H9 (cell line): ENCODE measurements around the gene RLN3. TPM values are rescaled to one million over a fixed set of nuclear protein-coding genes. Genes with fewer than 3 reads are reported as not detected.

Experiments used
- DNase-seq: peaks from one replicate; pipeline ENCODE4 v3.0.0-alpha.2; 2017
- H2AFZ ChIP-seq: one replicate; pipeline ENCODE4 v1.6.1; 2013; ENCODE audit warnings: mild to moderate bottlenecking, low read length, control low read depth, moderate library complexity
- H2AK5ac ChIP-seq: 2 replicates; pipeline ENCODE4 v1.6.1; 2013; ENCODE audit warnings: low read length, control low read depth, mixed read lengths; ENCODE audit not compliant: insufficient read length
- H2BK120ac ChIP-seq: one replicate; pipeline ENCODE4 v1.6.1; 2013; ENCODE audit warnings: low read depth, mild to moderate bottlenecking, low read length, control low read depth, inconsistent platforms; ENCODE audit not compliant: poor library complexity, severe bottlenecking
- H2BK12ac ChIP-seq: 2 replicates; pipeline ENCODE4 v1.6.1; 2013; ENCODE audit warnings: low read length, control low read depth, mixed read lengths, low read depth; ENCODE audit not compliant: insufficient read length
- H2BK15ac ChIP-seq: 2 replicates; pipeline ENCODE4 v1.6.1; 2013; ENCODE audit warnings: low read depth, low read length, control low read depth
- H2BK20ac ChIP-seq: one replicate; pipeline ENCODE4 v1.6.1; 2013; ENCODE audit warnings: low read depth, mild to moderate bottlenecking, low read length, control low read depth, inconsistent platforms; ENCODE audit not compliant: poor library complexity, severe bottlenecking
- H2BK5ac ChIP-seq: 2 replicates; pipeline ENCODE4 v1.6.1; 2013; ENCODE audit warnings: low read length, control low read depth, mixed read lengths; ENCODE audit not compliant: insufficient read length
- H3K14ac ChIP-seq: 2 replicates; pipeline ENCODE4 v1.6.1; 2013; ENCODE audit warnings: low read length, control low read depth; ENCODE audit not compliant: insufficient read depth
- H3K18ac ChIP-seq: 2 replicates; pipeline ENCODE4 v1.6.1; 2013; ENCODE audit warnings: low read depth, mild to moderate bottlenecking, mixed read lengths, low read length, control low read depth; ENCODE audit not compliant: insufficient read length
- H3K23ac ChIP-seq: 2 replicates; pipeline ENCODE4 v1.6.1; 2013; ENCODE audit warnings: low read length, control low read depth, mixed read lengths, low read depth; ENCODE audit not compliant: insufficient read length
- H3K23me2 ChIP-seq: 2 replicates; pipeline ENCODE4 v1.6.1; 2013; ENCODE audit warnings: low read depth, mild to moderate bottlenecking, mixed read lengths, low read length, control low read depth; ENCODE audit not compliant: insufficient read length, poor library complexity, severe bottlenecking
- H3K27ac ChIP-seq: 2 replicates; pipeline ENCODE4 v1.5.1; 2013; ENCODE audit warnings: low read length, control low read depth, mixed read lengths, low read depth; ENCODE audit not compliant: insufficient read length
- H3K27me3 ChIP-seq: 2 replicates; pipeline ENCODE4 v1.6.1; 2013; ENCODE audit warnings: low read length, control low read depth, inconsistent platforms; ENCODE audit not compliant: insufficient read depth
- H3K4ac ChIP-seq: 2 replicates; pipeline ENCODE4 v1.6.1; 2013; ENCODE audit warnings: low read depth, mild to moderate bottlenecking, control low read depth, inconsistent platforms, low read length, moderate library complexity
- H3K4me1 ChIP-seq: 2 replicates; pipeline ENCODE4 v1.6.1; 2013; ENCODE audit warnings: low read length, control low read depth, inconsistent platforms; ENCODE audit not compliant: insufficient read depth
- H3K4me2 ChIP-seq: 2 replicates; pipeline ENCODE4 v1.6.1; 2013; ENCODE audit warnings: low read length, control low read depth, mixed read lengths; ENCODE audit not compliant: insufficient read length, insufficient read depth
- H3K56ac ChIP-seq: 2 replicates; pipeline ENCODE4 v1.6.1; 2013; ENCODE audit warnings: low read depth, mild to moderate bottlenecking, mixed read lengths, low read length, control low read depth; ENCODE audit not compliant: insufficient read length
- H3K79me1 ChIP-seq: 2 replicates; pipeline ENCODE4 v1.6.1; 2013; ENCODE audit warnings: low read depth, mild to moderate bottlenecking, moderate library complexity, low read length, control low read depth, inconsistent platforms; ENCODE audit not compliant: insufficient read depth, poor library complexity, severe bottlenecking
- H3K79me2 ChIP-seq: 2 replicates; pipeline ENCODE4 v1.6.1; 2013; ENCODE audit warnings: low read length, control low read depth, inconsistent platforms; ENCODE audit not compliant: insufficient read depth
- H3K9ac ChIP-seq: 2 replicates; pipeline ENCODE4 v1.6.1; 2013; ENCODE audit warnings: low read length, control low read depth, mixed read lengths; ENCODE audit not compliant: insufficient read length; ENCODE audit errors: extremely low read depth
- H3K9me3 ChIP-seq: one replicate; pipeline ENCODE4 v1.6.1; 2013; ENCODE audit warnings: low read depth, low read length, inconsistent platforms; ENCODE audit not compliant: control insufficient read depth
- H3T11ph ChIP-seq: one replicate; pipeline ENCODE4 v1.6.1; 2013; ENCODE audit warnings: mild to moderate bottlenecking, low read length, control low read depth, inconsistent platforms
- H4K20me1 ChIP-seq: one replicate; pipeline ENCODE4 v1.6.1; 2013; ENCODE audit not compliant: control insufficient read depth, insufficient read length, insufficient read depth
- H4K5ac ChIP-seq: 2 replicates; pipeline ENCODE4 v1.6.1; 2013; ENCODE audit warnings: low read depth, mild to moderate bottlenecking, mixed read lengths, low read length, control low read depth; ENCODE audit not compliant: insufficient read length
- H4K8ac ChIP-seq: replicated peaks from 2 replicates; pipeline ENCODE4 v1.6.1; 2013; ENCODE audit warnings: low read length, control low read depth, mixed read lengths, low read depth; ENCODE audit not compliant: insufficient read length
- H4K91ac ChIP-seq: 2 replicates; pipeline ENCODE4 v1.6.1; 2013; ENCODE audit warnings: low read depth, mild to moderate bottlenecking, moderate library complexity, mixed read lengths, low read length, control low read depth; ENCODE audit not compliant: insufficient read length
- H3K27ac Mint-ChIP-seq, 3 experiments: 2 replicates in 2 of 3; 3 replicates in 1 of 3; pipeline ENCODE4 v1.8.0; 2020 to 2021; ENCODE audit warnings: mixed read lengths in 3 of 3, mild to moderate bottlenecking in 1 of 3, moderate library complexity in 1 of 3
- H3K27me3 Mint-ChIP-seq: 2 replicates; pipeline ENCODE4 v1.8.0; 2021; ENCODE audit warnings: low read depth, mild to moderate bottlenecking, moderate library complexity, mixed read lengths
- H3K36me3 Mint-ChIP-seq, 3 experiments: 2 replicates in 2 of 3; 3 replicates in 1 of 3; pipeline ENCODE4 v1.8.0; 2020 to 2021; ENCODE audit warnings: low read depth in 3 of 3, mixed read lengths in 3 of 3; ENCODE audit not compliant: insufficient read depth in 1 of 3
- H3K4me1 Mint-ChIP-seq, 2 experiments: 2 replicates each; pipeline ENCODE4 v1.8.0; 2020; ENCODE audit warnings: mixed read lengths in 2 of 2
- H3K4me3 Mint-ChIP-seq, 2 experiments: 2 replicates in 1 of 2; 3 replicates in 1 of 2; pipeline ENCODE4 v1.8.0; 2020 to 2021; ENCODE audit warnings: mild to moderate bottlenecking in 2 of 2, mixed read lengths in 2 of 2, moderate library complexity in 1 of 2
- H3K9me3 Mint-ChIP-seq, 2 experiments: 2 replicates in 1 of 2; 3 replicates in 1 of 2; pipeline ENCODE4 v1.8.0; 2020; ENCODE audit warnings: mild to moderate bottlenecking in 2 of 2, mixed read lengths in 2 of 2, moderate library complexity in 1 of 2
- WGBS: extraction: QIAGEN DNeasy Blood & Tissue Kit; methylation state at CpG from one replicate; pipeline ENCODE4 v1.1.7; 2013; ENCODE audit warnings: missing lambda C conversion rate, low lambda C conversion rate, mixed read lengths; ENCODE audit not compliant: insufficient read length; ENCODE audit errors: extremely low coverage; 5-methylcytosine and 5-hydroxymethylcytosine counted together
- total RNA-seq: library from RNA; stranded (reverse); gene quantifications from 2 replicates; pipeline ENCODE4 v1.2.1, GENCODE V29; 2021
- TF ChIP-seq, protein P1 (sequence below): fragments of 200-600 bp; sonication (generic); conservative IDR thresholded peaks from 3 replicates; pipeline ENCODE4 v1.8.0; 2021; ENCODE audit warnings: antibody characterized with exemption, mild to moderate bottlenecking

RLN3 gene
- total RNA-seq, 1 experiment from 2014 or later, result not detected

DNA sequence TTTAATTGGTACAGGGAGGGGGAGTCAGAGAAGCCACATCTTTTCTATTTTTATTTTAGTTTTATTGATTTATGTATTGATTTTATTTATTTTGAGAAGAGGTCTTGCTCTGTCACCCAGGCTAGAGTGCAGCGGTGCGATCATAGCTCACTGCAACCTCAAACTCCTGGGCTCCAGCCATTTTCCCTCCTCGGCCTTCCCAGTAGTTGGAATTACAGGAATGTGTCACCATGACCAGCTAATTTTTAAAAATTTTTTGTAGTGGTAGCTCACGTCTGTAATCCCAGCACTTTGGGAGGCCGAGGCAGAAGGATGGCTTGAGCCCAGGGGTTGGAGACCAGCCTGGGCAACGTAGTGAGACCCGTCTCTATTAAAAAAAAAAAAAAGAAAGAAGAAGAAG is 7.8 kb downstream of the RLN3 start:
- Mint-ChIP-seq H3K27me3 (peaks cover 8% of the 10 kb centered on the region), H3K4me1 (peaks cover 4 to 8% of the 10 kb centered on the region in 2 experiments; a peak in 3 of 4 replicates), H3K27ac (no peak overlapping the region), H3K4me3 (no peak overlapping the region), H3K36me3 (no peaks in the 10 kb centered on the region; a peak in 2 of 7 replicates), H3K9me3 (no peaks in the 10 kb centered on the region)
- no peak overlapping the region for H3K9ac ChIP-seq
- no peaks in the 10 kb centered on the region for H3K79me2 ChIP-seq
- no peak overlapping the region for H4K5ac ChIP-seq
- WGBS, result no CpG with 5 or more reads among the region's 7 CpGs
- H2BK120ac ChIP-seq, result no peak overlapping the region
- no peak overlapping the region for H3T11ph ChIP-seq
- TF ChIP-seq, protein P1, sequence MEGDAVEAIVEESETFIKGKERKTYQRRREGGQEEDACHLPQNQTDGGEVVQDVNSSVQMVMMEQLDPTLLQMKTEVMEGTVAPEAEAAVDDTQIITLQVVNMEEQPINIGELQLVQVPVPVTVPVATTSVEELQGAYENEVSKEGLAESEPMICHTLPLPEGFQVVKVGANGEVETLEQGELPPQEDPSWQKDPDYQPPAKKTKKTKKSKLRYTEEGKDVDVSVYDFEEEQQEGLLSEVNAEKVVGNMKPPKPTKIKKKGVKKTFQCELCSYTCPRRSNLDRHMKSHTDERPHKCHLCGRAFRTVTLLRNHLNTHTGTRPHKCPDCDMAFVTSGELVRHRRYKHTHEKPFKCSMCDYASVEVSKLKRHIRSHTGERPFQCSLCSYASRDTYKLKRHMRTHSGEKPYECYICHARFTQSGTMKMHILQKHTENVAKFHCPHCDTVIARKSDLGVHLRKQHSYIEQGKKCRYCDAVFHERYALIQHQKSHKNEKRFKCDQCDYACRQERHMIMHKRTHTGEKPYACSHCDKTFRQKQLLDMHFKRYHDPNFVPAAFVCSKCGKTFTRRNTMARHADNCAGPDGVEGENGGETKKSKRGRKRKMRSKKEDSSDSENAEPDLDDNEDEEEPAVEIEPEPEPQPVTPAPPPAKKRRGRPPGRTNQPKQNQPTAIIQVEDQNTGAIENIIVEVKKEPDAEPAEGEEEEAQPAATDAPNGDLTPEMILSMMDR, result no peak
- no peak overlapping the region for H3K18ac ChIP-seq
- H2AK5ac ChIP-seq, result no peak overlapping the region
- no peaks in the 10 kb centered on the region for H3K27me3 ChIP-seq
- no peak overlapping the region for H2AFZ ChIP-seq
- no peak overlapping the region for H2BK20ac ChIP-seq
- DNase-seq, result no peak
- H3K23ac ChIP-seq, result no peak overlapping the region
- H3K56ac ChIP-seq, result no peak overlapping the region
- peaks cover 13% of the 10 kb centered on the region for H3K23me2 ChIP-seq
- no peaks in the 10 kb centered on the region for H3K4me1 ChIP-seq
- no peak overlapping the region for H2BK15ac ChIP-seq
- H3K79me1 ChIP-seq, result no peaks in the 10 kb centered on the region
- H2BK12ac ChIP-seq, result no peak overlapping the region
- H3K4me2 ChIP-seq, result no peak overlapping the region
- no peak overlapping the region for H4K91ac ChIP-seq
- H2BK5ac ChIP-seq, result no peak overlapping the region
- no peak overlapping the region for H3K27ac ChIP-seq
- no peak overlapping the region for H4K8ac ChIP-seq
- no peak overlapping the region for H3K14ac ChIP-seq
- H3K9me3 ChIP-seq, result no peaks in the 10 kb centered on the region
- no peaks in the 10 kb centered on the region for H4K20me1 ChIP-seq
- H3K4ac ChIP-seq, result no peak overlapping the region
